HG03439 (cell line): ENCODE data around the gene ABHD16B.
"Not testable (repeated sequence)": the region's sequence is repeated elsewhere in the genome, so short reads cannot be mapped to it uniquely, and the experiment has no call there.

Experiments
- ATAC-seq: cut with Tn5 transposase; IDR thresholded peaks from one replicate; pipeline ENCODE4 v1.9.1; 2021; ENCODE audit warnings: mild to moderate bottlenecking, moderate library complexity; ENCODE audit not compliant: unreplicated experiment

ABHD16B gene

DNA sequence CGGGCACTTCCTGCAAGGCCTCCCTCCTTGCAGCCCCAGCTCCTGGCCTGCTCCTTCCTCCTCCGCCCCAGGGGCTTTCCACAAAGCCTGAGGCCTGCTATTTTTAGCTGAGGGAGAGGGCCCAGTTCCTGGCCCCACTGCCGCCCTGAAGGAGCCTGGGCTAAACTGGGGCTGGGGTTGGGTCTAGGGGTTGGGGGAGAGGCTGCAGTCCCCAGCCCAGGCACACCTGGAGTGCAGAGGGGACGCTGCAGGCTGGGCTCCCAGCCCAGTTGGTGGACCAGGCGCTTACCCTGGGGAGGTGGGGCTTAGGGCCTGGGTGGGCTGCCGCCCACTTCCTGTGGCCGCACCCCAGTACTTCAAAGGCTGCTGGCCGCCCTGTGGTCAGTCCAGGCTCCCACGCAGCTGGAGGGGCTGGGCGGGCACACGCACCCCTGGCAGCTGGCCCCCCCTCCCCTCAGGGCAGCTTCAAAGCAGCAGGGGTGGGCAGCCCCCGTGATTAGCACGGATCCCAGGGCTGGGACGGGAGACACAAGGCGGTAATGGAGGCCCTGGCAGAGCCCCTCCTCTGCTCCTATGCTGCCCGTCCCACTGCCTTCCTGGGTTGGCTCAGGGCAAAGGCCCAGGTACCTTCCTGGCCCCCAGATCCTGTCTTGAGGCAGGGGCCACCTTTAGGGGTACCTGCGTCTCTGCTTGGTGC, 7.1 kb upstream of the ABHD16B start:
- no peak for ATAC-seq

DNA sequence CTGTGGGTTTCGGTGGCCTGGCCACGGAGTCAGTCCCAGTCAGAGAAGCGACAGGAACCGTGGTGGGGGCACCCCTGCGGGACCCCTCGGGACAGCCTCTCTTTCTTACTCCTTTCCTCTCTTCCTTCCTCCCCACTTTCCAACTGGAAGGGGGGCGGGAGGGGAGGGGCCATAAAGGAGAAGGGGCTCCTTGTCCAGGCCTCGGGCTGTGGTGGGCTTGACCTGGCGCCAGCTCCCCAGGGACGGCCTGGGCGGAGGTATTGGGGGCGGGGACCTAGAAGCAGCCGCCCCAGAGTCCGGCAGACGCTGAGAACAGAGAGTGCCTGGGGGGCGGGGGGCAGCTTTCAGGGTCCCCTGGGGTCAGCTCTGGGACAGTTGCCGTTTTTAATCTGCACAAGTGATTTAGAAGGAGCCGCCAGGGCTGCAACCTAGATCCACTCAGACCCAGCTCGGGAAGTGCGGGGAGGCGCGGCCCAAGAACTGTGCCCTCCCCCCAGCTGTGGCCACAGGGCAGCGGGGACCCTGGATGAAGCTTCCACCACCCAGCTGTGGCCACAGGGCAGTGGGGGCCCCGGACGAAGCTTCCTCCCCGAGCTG, 6.4 kb upstream of the ABHD16B start:
- ATAC-seq = no peak

DNA sequence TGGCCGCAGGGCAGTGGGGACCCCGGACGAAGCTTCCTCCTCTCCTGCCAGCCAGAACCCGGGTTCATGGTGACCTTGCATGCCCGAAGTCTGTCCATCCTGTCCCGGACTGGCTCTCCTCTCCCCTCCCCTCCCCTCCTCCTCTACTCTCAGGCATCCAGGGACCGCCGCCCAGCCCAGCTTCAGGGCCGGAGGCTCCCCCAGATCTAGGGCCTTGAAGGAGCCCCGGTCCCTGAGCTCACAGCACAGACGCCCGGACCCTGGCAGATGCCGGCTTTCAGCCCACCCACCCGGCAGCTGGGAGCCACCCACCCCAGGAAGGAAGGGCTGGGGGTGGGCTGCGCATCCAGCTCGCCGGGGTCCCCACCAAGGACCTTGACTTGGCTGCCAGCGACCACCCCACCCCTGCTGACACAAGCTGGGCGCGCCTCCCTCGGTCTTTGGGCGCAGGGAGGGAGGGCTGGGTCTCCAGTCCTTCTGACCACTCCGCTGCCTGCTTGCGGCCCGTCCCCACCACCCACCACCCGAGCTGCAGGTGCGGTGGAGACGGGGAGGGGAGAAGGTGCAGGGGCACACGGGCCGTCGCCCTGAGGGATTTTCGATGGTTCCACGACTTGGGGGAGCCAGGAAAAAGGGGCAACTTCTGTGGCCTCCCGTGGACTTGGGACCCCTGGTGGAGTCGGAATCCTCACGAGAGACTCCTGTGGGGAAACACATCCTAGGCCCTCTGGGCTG, 5.8 kb upstream of the ABHD16B start:
- no peak for ATAC-seq

DNA sequence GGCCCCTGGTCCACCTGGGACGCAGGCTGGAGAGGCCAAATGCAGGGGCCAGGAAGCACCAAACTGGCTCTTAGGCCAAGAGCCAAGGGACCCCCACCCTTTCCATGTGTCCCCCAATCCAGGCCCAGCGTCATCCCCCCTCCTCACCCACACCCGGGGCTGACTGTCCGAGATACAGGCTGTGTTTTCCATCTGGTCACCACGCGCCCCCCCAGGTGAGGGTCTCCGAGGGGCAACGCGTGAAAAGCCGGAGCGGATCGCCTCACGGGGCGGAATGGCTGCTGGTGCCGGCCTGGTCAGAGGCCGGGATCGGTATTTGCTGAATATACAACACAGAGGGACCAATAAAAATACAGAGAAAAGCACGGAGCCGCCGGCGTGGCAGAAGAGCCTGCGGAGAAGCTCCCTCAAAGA, 5.2 kb upstream of the ABHD16B start:
- ATAC-seq = no peak

DNA sequence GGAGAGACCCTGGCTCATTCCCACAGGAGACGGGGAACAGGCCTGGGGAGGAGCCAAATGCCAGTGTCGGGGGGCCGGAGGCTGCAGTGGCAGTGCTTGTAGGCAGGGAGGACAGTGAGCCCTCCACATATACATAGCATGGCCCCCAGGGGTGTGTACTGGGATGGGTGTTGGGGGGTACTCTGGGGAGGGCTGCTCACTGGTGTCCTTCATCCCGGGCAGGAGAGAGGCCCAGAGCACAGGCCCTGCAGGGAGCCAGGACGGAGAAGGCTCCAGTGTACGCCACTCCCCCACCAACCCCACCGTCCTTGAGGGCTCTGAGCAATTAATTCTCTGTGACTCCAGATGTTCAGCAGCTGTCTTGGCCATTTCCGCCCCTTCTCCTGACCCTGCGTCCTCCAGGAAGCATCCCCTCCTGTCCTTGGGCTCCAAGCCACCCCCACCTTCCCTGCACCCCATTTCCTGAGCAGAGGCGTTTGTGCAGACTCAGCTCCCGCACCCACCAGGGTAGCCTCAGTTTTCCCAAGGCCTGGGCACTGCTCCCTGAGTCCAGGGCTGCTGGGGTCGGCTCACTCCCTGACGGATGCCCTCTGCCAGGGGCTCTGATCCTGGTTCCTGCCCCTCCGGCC, 3.4 kb upstream of the ABHD16B start:
- no peak for ATAC-seq

DNA sequence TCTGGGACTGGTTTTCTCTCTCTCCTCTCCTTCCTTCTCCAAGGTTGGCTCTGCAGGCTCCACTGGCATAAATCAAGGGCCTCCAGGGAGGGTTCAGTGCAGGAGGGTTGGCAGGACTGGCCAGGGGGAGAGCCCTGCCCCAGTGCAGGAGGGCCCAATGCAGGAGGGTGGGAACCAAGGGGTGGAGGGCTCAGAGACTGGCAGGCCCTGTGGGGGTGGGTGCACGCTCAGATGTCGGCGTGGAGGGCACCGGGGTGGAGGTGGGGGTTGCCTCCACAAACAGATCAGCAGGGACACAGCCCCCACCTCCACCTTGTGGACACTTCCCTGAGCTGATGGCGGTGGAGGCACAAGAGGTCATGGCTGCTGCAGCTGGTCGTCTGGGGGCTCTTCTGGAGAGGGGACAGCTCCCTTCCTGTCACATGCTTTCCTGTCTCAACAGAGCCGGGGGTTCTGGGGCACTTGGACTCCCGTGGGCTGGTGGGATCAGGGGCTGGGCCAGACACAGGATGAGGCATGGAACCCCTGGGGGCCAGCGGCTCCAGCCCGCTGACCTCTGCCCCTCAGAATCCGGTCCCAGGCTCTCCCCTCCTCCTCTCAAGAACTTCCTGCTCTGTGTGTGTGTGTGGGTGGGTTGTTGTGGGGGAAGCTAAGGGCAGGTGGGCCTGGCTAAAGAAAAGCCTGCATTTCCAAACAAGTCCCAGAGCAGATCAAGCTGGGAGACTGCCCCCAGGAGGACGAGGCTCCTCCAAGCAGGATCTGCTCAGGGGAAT, 2.7 kb upstream of the ABHD16B start:
- ATAC-seq = no peak

DNA sequence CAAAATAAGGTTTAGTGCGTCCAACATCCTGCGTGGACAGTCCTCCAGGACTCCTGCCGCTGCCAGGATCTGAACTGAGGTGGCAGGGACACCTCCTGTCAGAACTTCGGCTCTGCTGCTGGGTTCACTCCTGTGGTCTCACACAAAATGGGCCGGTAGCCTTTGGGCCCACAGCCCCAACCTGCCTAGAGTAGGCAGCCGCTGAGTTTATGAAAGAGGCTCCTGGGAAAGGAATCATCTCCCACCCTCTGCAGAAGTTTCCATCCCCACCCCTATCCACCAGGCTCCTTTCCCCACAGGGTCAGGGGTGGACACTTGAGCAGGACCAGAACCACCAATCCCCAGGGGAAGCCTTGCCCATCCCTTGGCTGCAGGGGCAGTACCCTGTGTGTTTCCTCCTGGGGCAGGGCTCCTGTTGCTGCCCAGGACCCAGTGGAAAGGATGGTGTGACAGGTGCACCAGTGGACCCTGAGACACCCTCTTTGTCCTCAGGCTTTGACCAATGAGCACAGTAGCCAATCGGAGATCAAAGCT, 2.1 kb upstream of the ABHD16B start:
- no peak for ATAC-seq

DNA sequence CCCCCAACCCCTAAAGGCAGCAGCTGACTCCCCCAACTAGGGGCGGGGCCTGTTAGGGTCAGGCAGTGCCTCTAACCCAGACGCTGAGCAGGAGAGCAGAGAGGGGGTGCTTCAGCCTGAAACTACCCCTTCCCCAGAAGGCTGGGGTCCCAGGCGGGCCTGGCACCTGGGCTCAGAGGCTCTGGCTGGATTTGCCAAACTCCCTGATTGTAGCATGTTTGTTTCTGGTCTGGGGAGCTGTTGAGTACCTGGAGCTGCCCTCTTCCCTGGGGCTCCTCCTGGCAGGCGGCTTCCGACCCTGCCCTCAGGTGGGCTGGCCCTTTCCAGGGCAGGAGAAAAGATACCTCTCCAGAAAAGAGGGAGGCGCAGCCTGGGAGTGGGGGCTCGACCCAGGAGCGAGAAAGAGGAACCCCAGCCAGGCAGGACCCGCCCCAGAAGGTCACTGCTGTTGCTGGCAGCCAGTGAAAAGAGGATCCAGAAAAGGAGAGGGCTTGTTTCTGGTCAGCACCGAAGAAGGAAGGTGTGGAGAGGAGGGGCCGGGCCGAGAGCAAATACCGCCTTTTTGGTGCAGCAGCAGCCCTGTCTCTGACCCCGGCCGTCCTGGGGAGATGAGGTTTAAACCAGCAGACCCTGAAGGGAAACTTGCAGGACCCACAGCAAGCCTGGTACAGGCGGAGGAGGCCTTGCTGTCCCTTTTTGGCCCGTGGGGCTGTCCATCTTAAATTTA, 810 bp upstream of the ABHD16B start:
- ATAC-seq = no peak

DNA sequence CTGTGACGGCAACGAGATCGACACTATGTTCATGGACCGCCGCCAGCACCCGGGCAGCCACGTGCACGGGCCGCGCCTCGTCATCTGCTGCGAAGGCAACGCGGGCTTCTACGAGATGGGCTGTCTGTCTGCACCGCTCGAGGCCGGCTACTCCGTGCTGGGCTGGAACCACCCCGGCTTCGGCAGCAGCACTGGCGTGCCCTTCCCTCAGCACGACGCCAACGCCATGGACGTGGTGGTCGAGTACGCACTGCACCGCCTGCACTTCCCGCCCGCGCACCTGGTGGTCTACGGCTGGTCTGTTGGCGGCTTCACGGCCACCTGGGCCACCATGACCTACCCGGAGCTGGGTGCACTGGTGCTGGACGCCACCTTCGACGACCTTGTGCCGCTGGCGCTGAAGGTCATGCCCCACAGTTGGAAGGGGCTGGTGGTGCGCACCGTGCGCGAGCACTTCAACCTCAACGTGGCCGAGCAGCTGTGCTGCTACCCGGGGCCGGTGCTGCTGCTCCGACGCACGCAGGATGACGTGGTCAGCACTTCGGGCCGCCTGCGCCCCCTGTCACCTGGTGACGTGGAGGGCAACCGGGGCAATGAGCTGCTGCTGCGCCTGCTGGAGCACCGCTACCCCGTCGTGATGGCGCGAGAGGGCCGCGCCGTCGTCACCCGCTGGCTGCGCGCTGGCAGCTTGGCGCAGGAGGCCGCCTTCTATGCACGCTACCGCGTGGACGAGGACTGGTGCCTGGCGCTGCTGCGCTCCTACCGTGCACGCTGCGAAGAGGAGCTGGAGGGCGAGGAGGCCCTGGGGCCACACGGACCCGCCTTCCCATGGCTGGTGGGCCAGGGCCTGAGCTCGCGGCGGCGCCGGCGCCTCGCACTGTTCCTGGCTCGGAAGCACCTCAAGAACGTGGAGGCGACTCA, 943 bp downstream of the ABHD16B start:
- no peak for ATAC-seq

DNA sequence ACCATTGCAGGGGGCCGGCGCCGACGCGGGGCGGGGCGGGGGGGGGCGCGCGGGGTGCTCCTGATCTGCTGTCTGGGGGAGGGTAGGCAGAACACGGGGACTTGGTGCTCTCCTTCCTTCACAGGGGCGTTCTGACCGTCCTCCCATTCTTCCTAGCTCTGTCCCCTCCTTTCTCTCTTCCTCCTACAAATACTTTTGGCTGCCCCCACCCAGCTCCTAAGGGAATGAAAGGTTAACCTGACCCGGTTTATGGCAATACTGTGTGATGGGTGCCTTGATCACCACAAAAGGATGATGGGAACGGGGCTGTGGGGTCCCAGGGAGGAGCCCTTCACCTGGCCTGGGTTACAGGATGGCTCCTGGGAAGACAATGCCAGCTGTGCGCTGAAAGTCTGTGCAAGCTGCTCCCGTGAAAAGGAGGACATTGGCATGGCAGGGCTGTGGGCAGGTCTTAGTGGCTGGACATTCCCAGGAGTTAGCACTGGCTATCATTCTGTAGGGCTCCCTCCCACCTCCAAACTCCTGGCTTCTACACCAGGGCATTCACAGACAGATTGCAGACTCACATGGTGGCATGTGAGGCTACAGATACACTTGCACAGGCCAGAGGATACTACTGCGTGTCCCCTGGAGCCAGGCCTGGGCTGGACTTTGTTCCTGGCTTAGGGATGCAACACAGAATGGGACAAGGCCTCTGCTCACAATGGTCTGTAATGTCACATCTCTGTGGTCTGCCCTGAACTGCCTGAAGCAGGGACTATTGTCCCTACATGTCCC, 1.9 kb downstream of the ABHD16B start:
- ATAC-seq = no peak

DNA sequence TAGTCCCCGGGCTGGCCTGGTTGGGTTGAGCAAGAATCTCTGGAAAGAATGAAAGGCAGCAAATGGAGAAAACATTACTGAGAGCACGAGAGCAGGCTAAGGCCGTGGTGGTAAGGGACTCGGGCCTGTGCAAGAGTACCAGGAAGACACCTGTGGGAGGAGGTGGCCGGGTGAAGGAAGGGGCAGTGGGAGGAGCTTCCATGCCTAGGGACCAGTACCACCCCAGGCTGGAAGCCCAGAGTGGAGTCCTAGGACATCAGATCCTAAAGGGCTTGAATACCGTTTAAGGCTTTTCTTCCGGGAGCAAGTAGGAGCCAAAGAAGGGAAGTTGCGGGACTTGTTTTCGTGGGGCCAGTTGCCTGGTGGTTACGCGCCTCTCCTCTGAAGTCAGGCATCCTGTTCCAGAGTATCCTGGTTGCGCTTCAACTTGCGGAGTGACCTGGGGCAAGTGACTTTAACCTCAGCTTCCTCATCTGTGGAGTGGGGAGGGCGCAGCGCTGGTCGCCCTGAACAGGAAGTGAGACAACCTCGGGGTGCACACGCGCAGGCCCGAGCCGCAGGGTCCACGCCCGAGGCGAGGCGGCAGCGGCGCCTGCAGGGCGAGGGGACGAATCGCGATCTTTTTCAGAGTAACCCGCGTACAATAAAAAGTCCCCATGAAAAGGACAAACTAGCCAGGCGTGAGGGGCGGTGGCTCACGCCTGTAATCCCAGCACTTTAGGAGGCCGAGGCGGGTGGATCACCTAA, 2.7 kb downstream of the ABHD16B start:
- peak; percentile 59 for ATAC-seq

DNA sequence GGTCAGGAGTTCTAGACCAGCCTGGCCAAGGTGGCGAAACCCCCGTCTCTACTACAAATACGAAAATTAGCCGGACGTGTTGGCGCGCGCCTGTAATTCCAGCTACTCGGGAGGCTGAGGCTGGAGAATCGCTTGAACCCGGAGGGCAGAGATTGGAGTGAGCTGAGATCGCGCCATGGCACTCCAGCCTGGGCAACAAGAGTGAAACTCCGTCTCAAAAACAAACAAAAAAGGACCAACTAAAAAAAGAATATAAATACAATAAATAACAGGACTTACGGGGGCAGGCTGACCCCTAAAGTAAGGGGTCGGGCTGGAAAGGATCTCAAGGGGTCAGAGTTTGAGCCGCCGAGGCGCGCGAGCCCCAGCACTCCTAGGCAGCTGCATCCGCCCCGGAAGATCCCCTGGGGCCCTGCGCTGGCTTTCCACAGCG, 3.3 kb downstream of the ABHD16B start:
- peak; percentile 1 for ATAC-seq

DNA sequence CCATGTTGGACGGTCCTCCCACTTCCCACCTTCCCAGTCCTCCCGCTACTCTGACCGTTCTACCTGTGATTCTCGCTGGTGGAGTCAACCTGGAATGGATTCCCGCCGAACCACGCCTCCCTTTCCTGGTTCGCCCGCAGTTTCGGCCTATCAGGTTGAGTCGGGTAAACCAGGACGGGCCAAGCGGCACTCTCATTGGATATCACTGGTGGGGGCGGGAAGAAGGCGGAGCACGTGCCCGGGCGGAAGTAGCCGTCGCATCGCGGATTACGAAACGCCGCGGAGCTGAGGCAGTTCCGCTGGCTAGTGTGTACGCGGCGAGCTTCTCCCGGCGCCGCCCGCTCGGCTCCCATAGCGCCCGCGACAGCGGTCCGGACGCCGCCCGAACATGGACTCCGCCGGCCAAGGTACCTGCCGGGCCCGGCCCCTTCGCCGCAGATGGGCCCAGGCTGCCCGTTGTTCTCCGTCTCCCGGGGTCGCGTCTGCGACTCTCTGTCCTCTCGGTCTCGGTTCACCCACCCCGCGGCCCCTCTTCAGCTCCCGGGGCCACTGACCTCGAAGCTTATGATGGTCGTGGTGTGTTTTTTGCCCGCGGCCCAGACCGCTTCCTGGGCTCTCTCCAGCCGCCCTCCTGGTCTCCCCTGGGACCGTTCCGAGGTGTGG, 3.8 kb downstream of the ABHD16B start, which contains the start of gene TPD52L2:
Gene TPD52L2 (plus strand): TSS at position 293 of the 663 bp plus-strand sequence. CDS start 96 bp downstream, at position 389.
- peak; percentile 63 for ATAC-seq

DNA sequence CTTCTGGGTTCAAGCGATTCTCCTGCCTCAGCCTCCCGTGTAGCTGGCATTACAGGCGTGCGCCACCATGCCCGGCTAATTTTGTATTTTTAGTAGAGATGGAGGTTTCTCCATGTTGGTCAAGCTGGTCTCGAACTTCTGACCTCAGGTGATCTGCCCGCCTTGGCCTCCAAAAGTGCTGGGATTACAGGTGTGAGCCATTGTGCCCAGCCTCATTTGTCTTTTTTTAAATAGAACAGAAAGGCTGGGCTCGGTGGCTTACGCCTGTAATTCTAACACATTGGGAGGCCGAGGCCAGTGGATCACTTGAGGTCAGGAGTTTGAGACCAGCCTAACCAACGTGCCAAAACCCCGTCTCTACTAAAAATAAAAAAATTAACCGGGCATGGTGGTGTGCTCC, 5.7 kb downstream of the ABHD16B start:
- ATAC-seq = not testable (repeated sequence)

DNA sequence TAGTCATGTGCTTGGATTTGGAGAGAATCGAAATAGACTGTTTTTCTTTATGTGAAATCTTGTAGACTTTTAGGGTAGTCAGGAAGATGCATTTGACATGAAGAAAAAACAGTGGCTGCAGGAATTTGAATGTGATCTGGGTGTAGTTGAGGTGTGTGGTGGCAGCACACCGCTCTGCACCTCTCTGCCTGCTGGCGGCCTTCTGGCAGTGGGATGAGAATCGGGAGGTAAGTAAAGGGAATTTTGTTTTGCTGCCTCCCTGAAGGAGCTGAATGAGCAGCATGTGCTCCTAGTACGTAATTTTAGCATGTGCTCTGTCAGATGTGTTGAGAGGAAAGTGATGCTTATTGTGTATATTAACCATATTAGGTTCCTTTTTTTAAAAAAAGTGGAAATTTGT, 7.0 kb downstream of the ABHD16B start:
- no peak for ATAC-seq

DNA sequence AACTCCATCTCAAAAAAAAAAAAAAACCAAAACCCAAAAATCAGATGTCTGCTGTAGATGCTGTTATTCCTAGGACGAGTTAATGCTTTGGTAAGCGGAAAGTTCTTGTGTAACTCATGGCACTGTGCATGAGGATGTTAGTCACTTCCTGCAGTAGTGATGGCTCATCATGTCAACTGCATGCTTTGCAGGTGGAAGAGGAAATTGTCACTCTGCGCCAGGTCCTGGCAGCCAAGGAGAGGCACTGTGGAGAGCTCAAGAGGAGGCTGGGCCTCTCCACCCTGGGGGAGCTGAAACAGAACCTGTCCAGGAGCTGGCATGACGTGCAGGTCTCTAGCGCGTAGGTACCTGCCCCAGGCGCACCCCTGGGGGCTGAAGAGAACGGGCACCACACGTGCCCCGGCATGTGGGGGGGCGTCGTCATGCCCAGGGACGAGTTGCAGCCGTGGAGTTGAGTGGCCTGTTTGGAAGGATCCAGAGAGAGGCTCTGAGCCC, 12.2 kb downstream of the ABHD16B start:
- ATAC-seq = no peak

DNA sequence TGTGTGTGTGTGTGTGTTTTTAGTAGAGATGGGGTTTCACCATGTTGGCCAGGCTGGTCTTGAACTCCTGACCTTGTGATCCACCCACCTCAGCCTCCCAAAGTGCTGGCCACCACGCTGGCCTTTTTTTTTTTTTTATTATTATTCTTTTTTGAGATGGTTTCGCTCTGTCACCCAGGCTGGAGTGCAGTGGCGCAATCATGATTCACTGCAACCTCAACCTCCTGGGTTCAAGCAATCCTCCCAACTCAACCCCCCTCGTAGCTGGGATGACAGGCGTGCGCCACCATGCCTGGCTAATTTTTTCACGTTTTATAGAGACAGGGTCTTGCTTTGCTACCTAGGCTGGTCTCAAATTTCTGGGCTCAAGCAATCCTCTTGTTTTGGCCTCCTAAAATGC, 12.9 kb downstream of the ABHD16B start:
- not testable (repeated sequence) for ATAC-seq
